Measurements from ENCODE around the gene ZNF653. TPM values are rescaled to one million over a fixed set of nuclear protein-coding genes. Genes with fewer than 3 reads are reported as not detected.

The ZNF653 gene
- total RNA-seq, 1 experiment from 2014 or later: 10.3 TPM

DNA sequence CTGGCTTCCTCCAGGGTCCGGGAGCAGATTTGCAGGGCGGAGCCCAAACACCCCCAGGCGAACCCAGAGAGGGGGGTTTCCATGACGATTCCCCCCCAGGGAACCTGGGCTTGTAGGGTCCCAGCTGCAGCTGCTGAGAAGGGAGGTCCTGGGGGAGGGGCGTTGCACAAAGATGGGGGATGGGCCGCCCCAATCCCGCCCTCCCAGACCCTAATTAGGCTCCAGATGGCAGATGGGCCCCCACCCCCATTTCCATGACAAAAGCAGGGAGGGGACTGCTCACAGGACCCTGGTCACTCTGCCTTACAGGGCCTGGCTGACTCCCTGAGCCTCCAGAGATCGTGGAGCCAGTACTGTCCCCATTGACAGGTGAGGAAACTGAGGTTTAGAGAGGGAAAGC, 40.0 kb downstream of the ZNF653 start:
- DNase-seq (ENCODE audit: low spot score) (peak; percentile 69), ATAC-seq (peak; percentile 46; the same call in 1 of the 2 replicates)
- ChIA-PET CTCF (no interaction called here), POLR2A (no interaction called here)
- H3K36me3 Mint-ChIP-seq: no peaks in the 10 kb centered on the region
- H3K4me1 Mint-ChIP-seq: peaks cover 12% of the 10 kb centered on the region; the same call in 1 of the 2 replicates
- H3K27me3 Mint-ChIP-seq (ENCODE audit: low read depth): no peaks in the 10 kb centered on the region
- H3K9me3 Mint-ChIP-seq: no peaks in the 10 kb centered on the region
- H3K27ac Mint-ChIP-seq: no peak overlapping the region
- no peak overlapping the region for H3K4me3 Mint-ChIP-seq
- TF ChIP-seq RORB (CRISPR knock-in tag; IDR thresholded peaks at IDR 0.05) (no peak), OVOL2 (CRISPR knock-in tag; IDR thresholded peaks at IDR 0.05; ENCODE audit: borderline replicate concordance) (no peak), SP1 (CRISPR knock-in tag; conservative IDR thresholded peaks at IDR 0.05) (0 out of 2 replicates have a peak, but pooled peaks have one; percentile 17), TCF7 (CRISPR knock-in tag; IDR thresholded peaks at IDR 0.05; ENCODE audit: low read depth) (no peak), FOXP1 (CRISPR knock-in tag; IDR thresholded peaks at IDR 0.05; ENCODE audit: borderline replicate concordance) (0 out of 2 replicates have a peak, but pooled peaks have one; percentile 18), IRF2 (CRISPR knock-in tag; IDR thresholded peaks at IDR 0.05; ENCODE audit: borderline replicate concordance, low read depth) (no peak), SMAD4 (CRISPR knock-in tag; IDR thresholded peaks at IDR 0.05) (no peak), NR3C1 (CRISPR knock-in tag; conservative IDR thresholded peaks at IDR 0.05; ENCODE audit: low read depth) (no peak), CBFB (CRISPR knock-in tag; IDR thresholded peaks at IDR 0.05; ENCODE audit: low read depth) (no peak), NFE2L1 (CRISPR knock-in tag; IDR thresholded peaks at IDR 0.05) (no peak), JUN (CRISPR knock-in tag; IDR thresholded peaks at IDR 0.05) (no peak), ATF1 (CRISPR knock-in tag; IDR thresholded peaks at IDR 0.05) (no peak), JAZF1 (CRISPR knock-in tag; IDR thresholded peaks at IDR 0.05) (no peak), GABPB1 (CRISPR knock-in tag; IDR thresholded peaks at IDR 0.05) (no peak), HMGA2 (CRISPR knock-in tag; IDR thresholded peaks at IDR 0.05) (no peak), FOXJ3 (CRISPR knock-in tag; IDR thresholded peaks at IDR 0.05; ENCODE audit: borderline replicate concordance) (no peak), ZNF232 (CRISPR knock-in tag; IDR thresholded peaks at IDR 0.05) (no peak), NFYB (CRISPR knock-in tag; conservative IDR thresholded peaks at IDR 0.05; ENCODE audit: low read depth) (no peak), GTF2I (CRISPR knock-in tag; conservative IDR thresholded peaks at IDR 0.05) (no peak)
- TF ChIP-seq, protein P1, sequence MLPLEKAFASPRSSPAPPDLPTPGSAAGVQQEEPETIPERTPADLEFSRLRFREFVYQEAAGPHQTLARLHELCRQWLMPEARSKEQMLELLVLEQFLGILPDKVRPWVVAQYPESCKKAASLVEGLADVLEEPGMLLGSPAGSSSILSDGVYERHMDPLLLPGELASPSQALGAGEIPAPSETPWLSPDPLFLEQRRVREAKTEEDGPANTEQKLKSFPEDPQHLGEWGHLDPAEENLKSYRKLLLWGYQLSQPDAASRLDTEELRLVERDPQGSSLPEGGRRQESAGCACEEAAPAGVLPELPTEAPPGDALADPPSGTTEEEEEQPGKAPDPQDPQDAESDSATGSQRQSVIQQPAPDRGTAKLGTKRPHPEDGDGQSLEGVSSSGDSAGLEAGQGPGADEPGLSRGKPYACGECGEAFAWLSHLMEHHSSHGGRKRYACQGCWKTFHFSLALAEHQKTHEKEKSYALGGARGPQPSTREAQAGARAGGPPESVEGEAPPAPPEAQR (CRISPR knock-in tag; IDR thresholded peaks at IDR 0.05): no peak
- TF ChIP-seq, protein P2, sequence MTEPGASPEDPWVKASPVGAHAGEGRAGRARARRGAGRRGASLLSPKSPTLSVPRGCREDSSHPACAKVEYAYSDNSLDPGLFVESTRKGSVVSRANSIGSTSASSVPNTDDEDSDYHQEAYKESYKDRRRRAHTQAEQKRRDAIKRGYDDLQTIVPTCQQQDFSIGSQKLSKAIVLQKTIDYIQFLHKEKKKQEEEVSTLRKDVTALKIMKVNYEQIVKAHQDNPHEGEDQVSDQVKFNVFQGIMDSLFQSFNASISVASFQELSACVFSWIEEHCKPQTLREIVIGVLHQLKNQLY (CRISPR knock-in tag; IDR thresholded peaks at IDR 0.05): no peak
- TF ChIP-seq, protein P3, sequence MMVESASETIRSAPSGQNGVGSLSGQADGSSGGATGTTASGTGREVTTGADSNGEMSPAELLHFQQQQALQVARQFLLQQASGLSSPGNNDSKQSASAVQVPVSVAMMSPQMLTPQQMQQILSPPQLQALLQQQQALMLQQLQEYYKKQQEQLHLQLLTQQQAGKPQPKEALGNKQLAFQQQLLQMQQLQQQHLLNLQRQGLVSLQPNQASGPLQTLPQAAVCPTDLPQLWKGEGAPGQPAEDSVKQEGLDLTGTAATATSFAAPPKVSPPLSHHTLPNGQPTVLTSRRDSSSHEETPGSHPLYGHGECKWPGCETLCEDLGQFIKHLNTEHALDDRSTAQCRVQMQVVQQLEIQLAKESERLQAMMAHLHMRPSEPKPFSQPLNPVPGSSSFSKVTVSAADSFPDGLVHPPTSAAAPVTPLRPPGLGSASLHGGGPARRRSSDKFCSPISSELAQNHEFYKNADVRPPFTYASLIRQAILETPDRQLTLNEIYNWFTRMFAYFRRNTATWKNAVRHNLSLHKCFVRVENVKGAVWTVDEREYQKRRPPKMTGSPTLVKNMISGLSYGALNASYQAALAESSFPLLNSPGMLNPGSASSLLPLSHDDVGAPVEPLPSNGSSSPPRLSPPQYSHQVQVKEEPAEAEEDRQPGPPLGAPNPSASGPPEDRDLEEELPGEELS (CRISPR knock-in tag; IDR thresholded peaks at IDR 0.05): no peak
- TF ChIP-seq, protein P4, sequence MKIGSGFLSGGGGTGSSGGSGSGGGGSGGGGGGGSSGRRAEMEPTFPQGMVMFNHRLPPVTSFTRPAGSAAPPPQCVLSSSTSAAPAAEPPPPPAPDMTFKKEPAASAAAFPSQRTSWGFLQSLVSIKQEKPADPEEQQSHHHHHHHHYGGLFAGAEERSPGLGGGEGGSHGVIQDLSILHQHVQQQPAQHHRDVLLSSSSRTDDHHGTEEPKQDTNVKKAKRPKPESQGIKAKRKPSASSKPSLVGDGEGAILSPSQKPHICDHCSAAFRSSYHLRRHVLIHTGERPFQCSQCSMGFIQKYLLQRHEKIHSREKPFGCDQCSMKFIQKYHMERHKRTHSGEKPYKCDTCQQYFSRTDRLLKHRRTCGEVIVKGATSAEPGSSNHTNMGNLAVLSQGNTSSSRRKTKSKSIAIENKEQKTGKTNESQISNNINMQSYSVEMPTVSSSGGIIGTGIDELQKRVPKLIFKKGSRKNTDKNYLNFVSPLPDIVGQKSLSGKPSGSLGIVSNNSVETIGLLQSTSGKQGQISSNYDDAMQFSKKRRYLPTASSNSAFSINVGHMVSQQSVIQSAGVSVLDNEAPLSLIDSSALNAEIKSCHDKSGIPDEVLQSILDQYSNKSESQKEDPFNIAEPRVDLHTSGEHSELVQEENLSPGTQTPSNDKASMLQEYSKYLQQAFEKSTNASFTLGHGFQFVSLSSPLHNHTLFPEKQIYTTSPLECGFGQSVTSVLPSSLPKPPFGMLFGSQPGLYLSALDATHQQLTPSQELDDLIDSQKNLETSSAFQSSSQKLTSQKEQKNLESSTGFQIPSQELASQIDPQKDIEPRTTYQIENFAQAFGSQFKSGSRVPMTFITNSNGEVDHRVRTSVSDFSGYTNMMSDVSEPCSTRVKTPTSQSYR (CRISPR knock-in tag; IDR thresholded peaks at IDR 0.05): 0 out of 2 replicates have a peak, but pooled peaks have one; percentile 73
- TF ChIP-seq, protein P5, sequence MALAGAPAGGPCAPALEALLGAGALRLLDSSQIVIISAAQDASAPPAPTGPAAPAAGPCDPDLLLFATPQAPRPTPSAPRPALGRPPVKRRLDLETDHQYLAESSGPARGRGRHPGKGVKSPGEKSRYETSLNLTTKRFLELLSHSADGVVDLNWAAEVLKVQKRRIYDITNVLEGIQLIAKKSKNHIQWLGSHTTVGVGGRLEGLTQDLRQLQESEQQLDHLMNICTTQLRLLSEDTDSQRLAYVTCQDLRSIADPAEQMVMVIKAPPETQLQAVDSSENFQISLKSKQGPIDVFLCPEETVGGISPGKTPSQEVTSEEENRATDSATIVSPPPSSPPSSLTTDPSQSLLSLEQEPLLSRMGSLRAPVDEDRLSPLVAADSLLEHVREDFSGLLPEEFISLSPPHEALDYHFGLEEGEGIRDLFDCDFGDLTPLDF (CRISPR knock-in tag; IDR thresholded peaks at IDR 0.05): no peak
